Testis (tissue), 3 donors: ENCODE measurements around the gene TMEM184B. TPM values are rescaled to one million over a fixed set of nuclear protein-coding genes. Genes with fewer than 3 reads are reported as not detected.
A peak's percentile ranks its signal among the peaks of the same experiment; 100 is the strongest.

Experiments
- DNase-seq: peaks from one replicate; pipeline ENCODE4 v3.0.0-alpha.2; 2019
- H3K27ac ChIP-seq, 2 donors: fragments of 200-600 bp; sonication (generic); one replicate each; pipeline ENCODE4 v1.5.1; 2019
- H3K27me3 ChIP-seq: fragments of 200-600 bp; sonication (generic); one replicate; pipeline ENCODE4 v1.5.1; 2019
- H3K36me3 ChIP-seq: fragments of 200-600 bp; sonication (generic); one replicate; pipeline ENCODE4 v1.5.1; 2017; ENCODE audit warnings: low read depth; ENCODE audit errors: missing control alignments
- H3K4me1 ChIP-seq: fragments of 200-600 bp; sonication (generic); one replicate; pipeline ENCODE4 v1.5.1; 2019
- H3K4me3 ChIP-seq, 2 donors: fragments of 200-600 bp; sonication (generic); one replicate each; pipeline ENCODE4 v1.5.1; 2017 to 2019
- H3K9me3 ChIP-seq: fragments of 200-600 bp; sonication (generic); one replicate; pipeline ENCODE4 v1.5.1; 2017
- POLR2A ChIP-seq: fragments of 450-650 bp; IDR thresholded peaks from one replicate; pipeline ENCODE4 v1.6.1; 2017; ENCODE audit warnings: antibody characterized with exemption, mild to moderate bottlenecking, moderate library complexity
- WGBS, 2 donors: methylation state at CpG; one replicate each; pipeline ENCODE4 v1.1.5; 2018; 5-methylcytosine and 5-hydroxymethylcytosine counted together
- intact Hi-C: fragments of 100-400 bp; cut with DNase I; formaldehyde crosslinking; loops from one replicate; pipeline ENCODE4 v1.15.1; 2023; ENCODE audit warnings: low total_unique reads
- polyA plus RNA-seq: library from polyadenylated mRNA; stranded (reverse); fragments of 350-450 nt; fragmentation: Illumina TruSeq; extraction: RNeasy Lipid Tissue Mini Kit (QIAGEN cat#74804); gene quantifications from one replicate; pipeline ENCODE4 v1.2.3, GENCODE V29; 2014; ENCODE audit warnings: low read depth, low replicate concordance; ENCODE audit not compliant: insufficient read depth
- total RNA-seq, 2 donors: library from RNA; depleted of rRNA; stranded (reverse); fragments of >200 nt; gene quantifications; one replicate each; pipeline ENCODE4 v1.2.3, GENCODE V29; 2016
- TF ChIP-seq, protein P1 (sequence below), 3 experiments: fragments of 450-650 bp in 2 of 3; fragments of 200-600 bp in 1 of 3; sonication (generic) in 1 of 3; IDR thresholded peaks; one replicate each; pipeline ENCODE4 v1.5.1; 2016 to 2019; ENCODE audit warnings: antibody characterized with exemption in 3 of 3, mild to moderate bottlenecking in 2 of 3, moderate library complexity in 1 of 3

TMEM184B gene
- total and polyA plus RNA-seq, 3 donors from 2014 or later, result 25.2 to 66.5 (median 35.4) TPM

DNA sequence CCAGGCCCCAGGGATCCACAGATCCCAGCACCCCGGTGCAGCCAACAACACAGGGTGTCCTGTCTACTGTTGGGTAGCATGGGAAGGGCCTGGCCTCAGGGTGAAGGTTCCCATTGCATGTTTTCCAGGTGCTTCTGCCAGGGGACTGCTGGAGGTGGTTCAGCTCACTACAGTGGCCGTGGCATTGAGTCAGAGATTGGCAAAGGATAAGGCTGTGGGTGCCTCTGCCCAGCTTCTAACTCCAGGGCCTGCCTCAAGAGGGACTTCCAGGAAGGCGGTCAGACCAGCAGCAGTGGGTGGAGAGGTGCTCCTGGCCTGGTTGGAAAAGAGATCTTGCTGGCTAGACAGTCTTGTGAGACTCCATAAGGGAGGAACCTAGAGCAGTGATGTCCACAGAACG lies 23.6 kb upstream of the TMEM184B start:
- no peaks in the 10 kb centered on the region for H3K9me3 ChIP-seq
- no peaks in the 10 kb centered on the region for H3K36me3 ChIP-seq
- no peak overlapping the region for H3K4me3 ChIP-seq
- TF ChIP-seq, protein P1, sequence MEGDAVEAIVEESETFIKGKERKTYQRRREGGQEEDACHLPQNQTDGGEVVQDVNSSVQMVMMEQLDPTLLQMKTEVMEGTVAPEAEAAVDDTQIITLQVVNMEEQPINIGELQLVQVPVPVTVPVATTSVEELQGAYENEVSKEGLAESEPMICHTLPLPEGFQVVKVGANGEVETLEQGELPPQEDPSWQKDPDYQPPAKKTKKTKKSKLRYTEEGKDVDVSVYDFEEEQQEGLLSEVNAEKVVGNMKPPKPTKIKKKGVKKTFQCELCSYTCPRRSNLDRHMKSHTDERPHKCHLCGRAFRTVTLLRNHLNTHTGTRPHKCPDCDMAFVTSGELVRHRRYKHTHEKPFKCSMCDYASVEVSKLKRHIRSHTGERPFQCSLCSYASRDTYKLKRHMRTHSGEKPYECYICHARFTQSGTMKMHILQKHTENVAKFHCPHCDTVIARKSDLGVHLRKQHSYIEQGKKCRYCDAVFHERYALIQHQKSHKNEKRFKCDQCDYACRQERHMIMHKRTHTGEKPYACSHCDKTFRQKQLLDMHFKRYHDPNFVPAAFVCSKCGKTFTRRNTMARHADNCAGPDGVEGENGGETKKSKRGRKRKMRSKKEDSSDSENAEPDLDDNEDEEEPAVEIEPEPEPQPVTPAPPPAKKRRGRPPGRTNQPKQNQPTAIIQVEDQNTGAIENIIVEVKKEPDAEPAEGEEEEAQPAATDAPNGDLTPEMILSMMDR (IDR thresholded peaks at IDR 0.05), result no peak
- no peak for TF ChIP-seq POLR2A
- 40 to 77% methylated on average over 1 to 4 of the region's 4 CpGs for WGBS, 2 donors
- H3K27ac ChIP-seq, result no peak overlapping the region
- H3K27me3 ChIP-seq, result no peaks in the 10 kb centered on the region
- H3K4me1 ChIP-seq, result no peaks in the 10 kb centered on the region
- intact Hi-C loops, result no loop called here
- no peak for DNase-seq

DNA sequence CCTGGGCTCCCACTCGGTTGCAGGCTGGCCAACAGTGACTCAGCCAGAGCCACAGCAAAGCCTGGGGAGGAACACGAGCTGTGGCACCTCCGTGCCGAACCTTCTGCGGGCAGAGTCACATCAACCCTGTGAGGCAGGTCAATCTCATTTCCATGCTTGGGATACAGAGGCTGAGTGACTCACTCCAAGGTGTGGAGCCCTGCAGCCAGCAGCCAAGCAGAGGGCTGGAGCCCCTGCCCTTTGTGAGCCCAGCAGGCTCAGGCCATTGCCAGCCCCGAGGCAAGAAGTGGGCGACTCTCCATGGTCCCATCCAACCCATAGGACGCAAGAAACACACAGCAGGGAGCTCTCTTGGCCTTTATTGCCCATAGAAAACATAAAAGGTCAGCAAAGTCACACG lies 23.1 kb upstream of the TMEM184B start:
- no peak for DNase-seq
- intact Hi-C loops, result no loop called here
- H3K27ac ChIP-seq, result no peak overlapping the region
- H3K4me3 ChIP-seq, result no peak overlapping the region
- H3K27me3 ChIP-seq, result no peaks in the 10 kb centered on the region
- no peaks in the 10 kb centered on the region for H3K4me1 ChIP-seq
- no peaks in the 10 kb centered on the region for H3K36me3 ChIP-seq
- no peaks in the 10 kb centered on the region for H3K9me3 ChIP-seq
- WGBS, 2 donors, result 80 to 91% methylated on average over 1 to 9 of the region's 9 CpGs
- TF ChIP-seq, protein P1 (IDR thresholded peaks at IDR 0.05), result no peak
- no peak for TF ChIP-seq POLR2A

DNA sequence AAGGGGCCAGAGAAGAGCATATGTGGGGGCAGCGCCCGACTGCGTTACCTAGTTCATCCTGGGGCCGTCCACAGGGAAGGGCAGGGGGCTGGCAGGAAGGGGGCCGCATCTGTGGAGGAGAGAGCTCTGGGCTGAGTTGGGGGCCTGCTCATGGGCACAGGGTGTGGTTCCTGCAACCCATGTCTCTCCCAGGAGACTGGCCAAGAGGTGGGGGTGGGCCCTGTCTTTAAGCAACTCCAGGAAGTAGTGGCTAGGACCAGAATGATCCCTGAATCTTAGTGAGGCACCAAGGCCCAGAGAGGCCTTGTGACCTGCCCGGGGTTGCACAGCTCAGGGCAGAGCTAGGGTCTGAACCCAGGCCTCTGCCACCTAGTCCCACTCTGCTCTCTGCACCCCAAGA lies 22.5 kb upstream of the TMEM184B start:
- no peaks in the 10 kb centered on the region for H3K36me3 ChIP-seq
- TF ChIP-seq, protein P1 (IDR thresholded peaks at IDR 0.05), result no peak
- TF ChIP-seq POLR2A, result no peak
- H3K27ac ChIP-seq, result no peak overlapping the region
- no peaks in the 10 kb centered on the region for H3K4me1 ChIP-seq
- no peaks in the 10 kb centered on the region for H3K27me3 ChIP-seq
- H3K9me3 ChIP-seq, result no peaks in the 10 kb centered on the region
- intact Hi-C loops, result no loop called here
- no peak overlapping the region for H3K4me3 ChIP-seq
- no peak for DNase-seq
- 92 to 93% methylated on average over 5 to 6 of the region's 6 CpGs for WGBS, 2 donors

DNA sequence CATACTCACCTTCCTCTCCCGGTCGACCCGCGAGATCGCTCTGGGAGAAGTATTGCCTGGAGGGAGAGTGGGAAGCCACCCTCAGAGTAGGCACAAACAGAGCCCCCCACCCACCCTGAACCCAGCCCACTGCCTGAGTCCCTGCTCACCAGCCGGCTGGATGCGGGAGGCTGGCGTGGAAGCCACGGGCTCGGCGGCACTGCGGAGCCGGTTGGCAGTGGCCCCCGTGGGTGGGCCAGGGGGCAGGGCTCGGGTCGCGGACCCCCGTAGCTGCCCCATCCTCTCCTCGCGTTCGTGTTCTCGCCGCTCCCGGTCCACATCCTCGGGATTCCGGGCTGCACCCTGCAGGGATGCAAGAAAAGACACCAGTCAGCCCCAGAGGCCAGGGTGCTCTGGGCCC lies 21.4 kb upstream of the TMEM184B start:
- intact Hi-C loops, result no loop called here
- Histone ChIP-seq H3K9me3 (no peaks in the 10 kb centered on the region), H3K27ac (no peak overlapping the region), H3K27me3 (no peaks in the 10 kb centered on the region), H3K4me1 (no peaks in the 10 kb centered on the region), H3K36me3 (no peaks in the 10 kb centered on the region), H3K4me3 (no peak overlapping the region)
- DNase-seq, result no peak
- TF ChIP-seq, protein P1 (IDR thresholded peaks at IDR 0.05), result no peak
- TF ChIP-seq POLR2A, result no peak
- WGBS, 2 donors, result 93% methylated on average over 20 of the region's 26 CpGs; no CpG with 5 or more reads in 1 of the 2 donors

DNA sequence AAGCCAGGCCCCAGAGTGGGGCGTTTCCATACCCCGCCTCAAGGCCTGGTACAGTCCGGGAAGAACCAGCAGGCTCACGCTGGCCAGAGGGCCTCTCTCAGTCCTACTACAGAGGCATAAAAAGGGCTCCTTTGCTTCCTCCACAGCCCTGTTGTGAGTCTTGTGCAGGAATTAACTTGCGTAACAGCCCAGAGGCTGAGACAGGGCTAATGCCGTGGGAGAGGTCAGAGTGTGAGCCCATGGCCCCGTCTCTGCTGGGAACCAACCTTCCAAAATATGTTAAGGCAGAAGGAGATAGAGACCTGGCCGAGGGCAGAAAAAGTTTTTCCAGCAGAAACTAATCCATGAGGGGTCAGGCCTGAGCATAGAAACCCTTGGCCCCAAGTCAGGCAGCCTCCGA lies 19.9 kb upstream of the TMEM184B start:
- TF ChIP-seq POLR2A, result no peak
- TF ChIP-seq, protein P1 (IDR thresholded peaks at IDR 0.05), result no peak
- DNase-seq, result no peak
- H3K4me3 ChIP-seq, result no peak overlapping the region
- 60 to 74% methylated on average over 6 to 9 of the region's 9 CpGs for WGBS, 2 donors
- H3K4me1 ChIP-seq, result no peaks in the 10 kb centered on the region
- H3K27ac ChIP-seq, result peak overlapping the region; percentile 44 to 56
- H3K9me3 ChIP-seq, result no peaks in the 10 kb centered on the region
- H3K27me3 ChIP-seq, result no peaks in the 10 kb centered on the region
- intact Hi-C loops, result no loop called here
- H3K36me3 ChIP-seq, result no peaks in the 10 kb centered on the region
